Right atrium auricular region (tissue), 2 donors: Measurements from ENCODE around the gene WDR4. TPM values are rescaled to one million over a fixed set of nuclear protein-coding genes. Genes with fewer than 3 reads are reported as not detected.

Experiments used
- DNase-seq: peaks from one replicate; pipeline ENCODE4 v3.0.0-alpha.2; 2019; ENCODE audit warnings: low spot score
- H3K27ac ChIP-seq, 2 donors: fragments of 200-600 bp; sonication (generic); 1 replicate in 1 of 2; 2 replicates in 1 of 2; pipeline ENCODE4 v1.5.1; 2016 to 2019
- H3K27me3 ChIP-seq, 2 donors: fragments of 200-600 bp; sonication (generic); one replicate each; pipeline versions ENCODE4 v1.5.1 to v1.6.0; 2017 to 2019
- H3K36me3 ChIP-seq: fragments of 200-600 bp; sonication (generic); one replicate; pipeline ENCODE4 v1.5.1; 2016
- H3K4me1 ChIP-seq, 2 donors: fragments of 200-600 bp; sonication (generic); one replicate each; pipeline versions ENCODE4 v1.5.1 to v1.6.0; 2017 to 2019
- H3K4me3 ChIP-seq, 2 donors: fragments of 200-600 bp; sonication (generic); 1 replicate in 1 of 2; 2 replicates in 1 of 2; pipeline ENCODE4 v1.5.1; 2017 to 2019; ENCODE audit warnings: mild to moderate bottlenecking in 1 of 2, moderate library complexity in 1 of 2
- H3K9me3 ChIP-seq, 2 donors: fragments of 200-600 bp; sonication (generic); one replicate each; pipeline ENCODE4 v1.5.1; 2019
- CTCF ChIP-seq, 2 donors: fragments of 200-600 bp; sonication (generic); IDR thresholded peaks; one replicate each; pipeline ENCODE4 v1.5.1; 2019; ENCODE audit warnings: antibody characterized with exemption in 2 of 2
- total RNA-seq, 2 donors: library from RNA; depleted of rRNA; stranded (reverse); fragments of >200 nt; gene quantifications; one replicate each; pipeline ENCODE4 v1.1.0, GENCODE V29; 2016

The WDR4 gene
- total RNA-seq, 2 donors from 2014 or later = 1.7 to 4.8 TPM

GRCh38 chr21:42836767-42837301 lies 42.5 kb downstream of the WDR4 start:
- no peak overlapping the region for H3K27ac ChIP-seq
- H3K9me3 ChIP-seq = no peaks in the 10 kb centered on the region
- no peak for TF ChIP-seq CTCF (IDR thresholded peaks at IDR 0.05)
- H3K36me3 ChIP-seq = peaks cover 16% of the 10 kb centered on the region
- H3K27me3 ChIP-seq = peaks cover 0 to 4% of the 10 kb centered on the region in 2 donors
- peak; percentile 43 for DNase-seq
- H3K4me3 ChIP-seq = no peak overlapping the region
- H3K4me1 ChIP-seq = no peaks in the 10 kb centered on the region

- no peak for DNase-seq
- no peak for TF ChIP-seq CTCF (IDR thresholded peaks at IDR 0.05)
- H3K36me3 ChIP-seq = peaks cover 13% of the 10 kb centered on the region
- no peak overlapping the region for H3K27ac ChIP-seq
- H3K4me1 ChIP-seq = no peaks in the 10 kb centered on the region
- peaks cover 0 to 4% of the 10 kb centered on the region in 2 donors for H3K27me3 ChIP-seq
- no peak overlapping the region for H3K4me3 ChIP-seq
- H3K9me3 ChIP-seq = no peaks in the 10 kb centered on the region
Observed at GRCh38 chr21:42836402-42836666, 43.0 kb downstream of the WDR4 start.

GRCh38 chr21:42835611-42836401 lies 43.5 kb downstream of the WDR4 start:
- Histone ChIP-seq H3K9me3 (no peaks in the 10 kb centered on the region), H3K27ac (no peak overlapping the region), H3K36me3 (peaks cover 7% of the 10 kb centered on the region), H3K4me3 (no peak overlapping the region), H3K27me3 (peaks cover 0 to 4% of the 10 kb centered on the region in 2 donors), H3K4me1 (no peaks in the 10 kb centered on the region)
- TF ChIP-seq CTCF (IDR thresholded peaks at IDR 0.05) = no peak
- DNase-seq = peak; percentile 32

GRCh38 chr21:42835211-42835610 lies 44.1 kb downstream of the WDR4 start:
- H3K27ac ChIP-seq = no peak overlapping the region
- H3K4me3 ChIP-seq = no peak overlapping the region
- H3K36me3 ChIP-seq = peaks cover 1% of the 10 kb centered on the region
- peak; percentile 46 for DNase-seq
- TF ChIP-seq CTCF (IDR thresholded peaks at IDR 0.05) = no peak
- peaks cover 0 to 4% of the 10 kb centered on the region in 2 donors for H3K27me3 ChIP-seq
- H3K4me1 ChIP-seq = no peaks in the 10 kb centered on the region
- H3K9me3 ChIP-seq = no peaks in the 10 kb centered on the region

- Histone ChIP-seq H3K27ac (no peak overlapping the region), H3K36me3 (no peaks in the 10 kb centered on the region), H3K9me3 (no peaks in the 10 kb centered on the region), H3K27me3 (peaks cover 1 to 4% of the 10 kb centered on the region in 2 donors), H3K4me1 (no peaks in the 10 kb centered on the region), H3K4me3 (no peak overlapping the region)
- no peak for TF ChIP-seq CTCF (IDR thresholded peaks at IDR 0.05)
- DNase-seq = no peak
Observed at GRCh38 chr21:42834726-42835191, 44.6 kb downstream of the WDR4 start.
